Lower leg skin (tissue), 4 donors: ENCODE data around the gene KIF15. TPM values are rescaled to one million over a fixed set of nuclear protein-coding genes. Genes with fewer than 3 reads are reported as not detected.

Source experiments
- DNase-seq, 2 donors: peaks; one replicate each; pipeline ENCODE4 v3.0.0-alpha.2; 2019; ENCODE audit warnings: low spot score in 2 of 2
- H3K4me3 ChIP-seq: fragments of 200-600 bp; sonication (generic); 2 replicates; pipeline ENCODE4 v1.5.1; 2017; ENCODE audit warnings: mild to moderate bottlenecking, low read depth; ENCODE audit not compliant: poor library complexity, severe bottlenecking
- CTCF ChIP-seq, 3 donors: fragments of 450-650 bp; IDR thresholded peaks; one replicate each; pipeline ENCODE4 v1.5.1; 2016; ENCODE audit warnings: antibody characterized with exemption in 3 of 3, mild to moderate bottlenecking in 3 of 3, moderate library complexity in 2 of 3
- POLR2A ChIP-seq, 2 donors: fragments of 450-650 bp; IDR thresholded peaks; one replicate each; pipeline ENCODE4 v1.6.1; 2016 to 2017; ENCODE audit warnings: antibody characterized with exemption in 2 of 2, mild to moderate bottlenecking in 1 of 2, moderate library complexity in 1 of 2
- WGBS, 2 donors: methylation state at CpG; one replicate each; pipeline ENCODE4 v1.1.5; 2018; 5-methylcytosine and 5-hydroxymethylcytosine counted together
- intact Hi-C: fragments of 100-400 bp; cut with DNase I; formaldehyde crosslinking; loops from one replicate; pipeline ENCODE4 v1.15.0; 2023; ENCODE audit warnings: low total_unique reads
- total RNA-seq, 4 donors: library from RNA; depleted of rRNA; stranded (reverse); fragments of >200 nt; gene quantifications; one replicate each; pipeline ENCODE4 v1.1.0, GENCODE V29; 2016

KIF15 gene
- total RNA-seq, 4 donors from 2014 or later = 0.79 to 3.5 (median 2.4) TPM

GRCh38 chr3:44734646-44735168 lies 26.9 kb upstream of the KIF15 start:
- DNase-seq = no peak
- intact Hi-C loops = no loop called here
- no peak overlapping the region for H3K4me3 ChIP-seq
- 96 to 98% methylated on average over 3 of the region's 3 CpGs for WGBS, 2 donors
- TF ChIP-seq POLR2A (IDR thresholded peaks at IDR 0.05) (no peak), CTCF (IDR thresholded peaks at IDR 0.05) (no peak)

GRCh38 chr3:44761101-44761423 lies 532 bp upstream of the KIF15 start:
- 1 to 4% methylated on average over 15 of the region's 15 CpGs for WGBS, 2 donors
- intact Hi-C loops = no loop called here
- no peak for DNase-seq
- peak overlapping the region; percentile 84 for H3K4me3 ChIP-seq
- TF ChIP-seq CTCF (IDR thresholded peaks at IDR 0.05) (no peak), POLR2A (IDR thresholded peaks at IDR 0.05) (no peak)

GRCh38 chr3:44762170-44762677 lies 630 bp downstream of the KIF15 start:
- intact Hi-C loops = no loop called here
- 2 to 5% methylated on average over 9 of the region's 9 CpGs for WGBS, 2 donors
- no peak for DNase-seq
- H3K4me3 ChIP-seq = peak overlapping the region; percentile 21
- no peak for TF ChIP-seq CTCF (IDR thresholded peaks at IDR 0.05)
- TF ChIP-seq POLR2A (IDR thresholded peaks at IDR 0.05) = no peak

- no peak overlapping the region for H3K4me3 ChIP-seq
- DNase-seq = no peak
- intact Hi-C loops = no loop called here
- 25 to 39% methylated on average over 5 of the region's 5 CpGs for WGBS, 2 donors
- TF ChIP-seq CTCF (IDR thresholded peaks at IDR 0.05) (no peak), POLR2A (IDR thresholded peaks at IDR 0.05) (no peak)
Observed at GRCh38 chr3:44762690-44763089, 1.1 kb downstream of the KIF15 start.

- TF ChIP-seq POLR2A (IDR thresholded peaks at IDR 0.05) (no peak), CTCF (IDR thresholded peaks at IDR 0.05) (no peak)
- intact Hi-C loops = no loop called here
- no peak for DNase-seq
- H3K4me3 ChIP-seq = no peak overlapping the region
Observed at GRCh38 chr3:44764248-44764647, 2.7 kb downstream of the KIF15 start.

- intact Hi-C loops = no loop called here
- no peak overlapping the region for H3K4me3 ChIP-seq
- DNase-seq = no peak
- no peak for TF ChIP-seq CTCF (IDR thresholded peaks at IDR 0.05)
- TF ChIP-seq POLR2A (IDR thresholded peaks at IDR 0.05) = no peak
- 95 to 98% methylated on average over 1 of the region's 1 CpG for WGBS, 2 donors
Observed at GRCh38 chr3:44771424-44772098, 10.0 kb downstream of the KIF15 start.
